ENCODE results near the gene TRAPPC10.

The TRAPPC10 gene

DNA sequence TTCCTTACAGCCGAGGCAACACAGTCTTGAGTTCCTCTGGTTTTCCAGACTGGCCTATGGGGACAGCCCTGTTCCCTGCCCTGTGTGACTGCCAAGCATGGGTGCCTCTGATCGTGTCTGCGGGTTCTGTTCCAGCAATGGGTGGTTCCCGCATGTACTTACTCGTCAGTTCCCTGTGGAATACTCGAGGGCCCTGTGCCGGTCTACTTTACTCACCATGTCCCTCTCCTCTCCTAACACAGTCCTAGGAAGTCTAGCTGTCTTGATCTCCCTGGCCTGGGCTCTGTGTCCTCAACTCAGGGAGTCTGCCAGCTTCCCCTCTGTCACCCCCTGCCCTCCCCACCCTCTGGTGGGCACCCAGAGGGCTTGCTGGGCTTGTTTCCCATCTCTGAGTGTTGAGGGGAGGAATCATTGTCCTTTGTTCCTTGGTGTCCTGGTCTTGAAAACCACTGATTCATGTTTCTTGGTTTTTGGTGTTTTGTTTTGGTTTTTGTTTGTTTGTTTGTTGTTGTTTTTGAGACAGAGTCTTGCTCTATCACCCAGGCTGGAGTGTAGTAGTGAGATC is 36.0 kb downstream of the TRAPPC10 start:
- H3K9me2 ChIP-seq (replicated peaks; ENCODE audit: control insufficient read depth, low read length) = no peaks in the 10 kb centered on the region
- H4K20me1 ChIP-seq (ENCODE audit: control insufficient read depth, insufficient read depth, low read depth, low read length) = 0 out of 2 replicates have a peak, but pooled peaks cover 3% of the 10 kb centered on the region
- H3K4me2 ChIP-seq (ENCODE audit: low read length) = no peak overlapping the region
- H3K79me2 ChIP-seq (ENCODE audit: control insufficient read depth, low read length) = peaks cover 44% of the 10 kb centered on the region
- H3K4me3 ChIP-seq (ENCODE audit: low read length) = no peak overlapping the region
- no peak overlapping the region for H3K27ac ChIP-seq (ENCODE audit: low read depth, low read length)
- H3K27me3 ChIP-seq (ENCODE audit: control insufficient read depth, low read length) = no peaks in the 10 kb centered on the region
- TF ChIP-seq, protein P1, sequence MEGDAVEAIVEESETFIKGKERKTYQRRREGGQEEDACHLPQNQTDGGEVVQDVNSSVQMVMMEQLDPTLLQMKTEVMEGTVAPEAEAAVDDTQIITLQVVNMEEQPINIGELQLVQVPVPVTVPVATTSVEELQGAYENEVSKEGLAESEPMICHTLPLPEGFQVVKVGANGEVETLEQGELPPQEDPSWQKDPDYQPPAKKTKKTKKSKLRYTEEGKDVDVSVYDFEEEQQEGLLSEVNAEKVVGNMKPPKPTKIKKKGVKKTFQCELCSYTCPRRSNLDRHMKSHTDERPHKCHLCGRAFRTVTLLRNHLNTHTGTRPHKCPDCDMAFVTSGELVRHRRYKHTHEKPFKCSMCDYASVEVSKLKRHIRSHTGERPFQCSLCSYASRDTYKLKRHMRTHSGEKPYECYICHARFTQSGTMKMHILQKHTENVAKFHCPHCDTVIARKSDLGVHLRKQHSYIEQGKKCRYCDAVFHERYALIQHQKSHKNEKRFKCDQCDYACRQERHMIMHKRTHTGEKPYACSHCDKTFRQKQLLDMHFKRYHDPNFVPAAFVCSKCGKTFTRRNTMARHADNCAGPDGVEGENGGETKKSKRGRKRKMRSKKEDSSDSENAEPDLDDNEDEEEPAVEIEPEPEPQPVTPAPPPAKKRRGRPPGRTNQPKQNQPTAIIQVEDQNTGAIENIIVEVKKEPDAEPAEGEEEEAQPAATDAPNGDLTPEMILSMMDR (IDR thresholded peaks at IDR 0.05; ENCODE audit: low read depth, low read length, poor library complexity, severe bottlenecking) = no peak
- TF ChIP-seq EZH2phosphoT487 (IDR thresholded peaks at IDR 0.05; ENCODE audit: borderline replicate concordance, low read length) = no peak
- H3K9me3 ChIP-seq (ENCODE audit: control insufficient read depth, insufficient read depth, low read length) = no peaks in the 10 kb centered on the region
- H3K4me1 ChIP-seq (ENCODE audit: control insufficient read depth, low read length) = no peaks in the 10 kb centered on the region
- H3F3A ChIP-seq (ENCODE audit: control insufficient read depth, insufficient read depth) = no peaks in the 10 kb centered on the region
- peaks cover 14% of the 10 kb centered on the region for H3K36me3 ChIP-seq (ENCODE audit: control insufficient read depth, low read length)

DNA sequence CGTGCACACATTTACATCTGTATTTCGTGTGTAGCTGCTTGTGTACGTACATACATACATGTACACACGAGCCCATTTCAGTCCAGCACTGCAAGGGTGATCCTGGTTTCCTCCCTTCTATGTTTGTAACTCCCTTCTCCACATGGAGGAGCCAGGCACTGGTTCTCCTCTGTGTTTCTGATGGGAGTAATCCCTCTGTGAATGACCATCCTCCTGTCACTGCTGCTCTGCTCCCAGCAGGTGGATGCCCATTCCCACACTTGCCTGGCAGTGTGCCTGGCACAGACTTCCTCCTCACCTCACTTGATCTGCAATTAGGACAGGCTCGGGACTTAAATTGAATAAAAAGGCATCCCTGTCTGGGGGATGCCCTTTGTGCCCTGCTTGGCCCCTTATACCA is 37.1 kb downstream of the TRAPPC10 start:
- Histone ChIP-seq H3K79me2 (ENCODE audit: control insufficient read depth, low read length) (peaks cover 43% of the 10 kb centered on the region), H3K36me3 (ENCODE audit: control insufficient read depth, low read length) (peaks cover 16% of the 10 kb centered on the region), H3K4me2 (ENCODE audit: low read length) (no peak overlapping the region), H3K9me2 (replicated peaks; ENCODE audit: control insufficient read depth, low read length) (no peaks in the 10 kb centered on the region), H3K27ac (ENCODE audit: low read depth, low read length) (no peak overlapping the region), H3K27me3 (ENCODE audit: control insufficient read depth, low read length) (no peaks in the 10 kb centered on the region), H3F3A (ENCODE audit: control insufficient read depth, insufficient read depth) (no peaks in the 10 kb centered on the region), H4K20me1 (ENCODE audit: control insufficient read depth, insufficient read depth, low read depth, low read length) (0 out of 2 replicates have a peak, but pooled peaks cover 3% of the 10 kb centered on the region), H3K4me1 (ENCODE audit: control insufficient read depth, low read length) (no peaks in the 10 kb centered on the region), H3K4me3 (ENCODE audit: low read length) (no peak overlapping the region), H3K9me3 (ENCODE audit: control insufficient read depth, insufficient read depth, low read length) (no peaks in the 10 kb centered on the region)
- no peak for TF ChIP-seq EZH2phosphoT487 (IDR thresholded peaks at IDR 0.05; ENCODE audit: borderline replicate concordance, low read length)
- TF ChIP-seq, protein P1 (IDR thresholded peaks at IDR 0.05; ENCODE audit: low read depth, low read length, poor library complexity, severe bottlenecking) = no peak

DNA sequence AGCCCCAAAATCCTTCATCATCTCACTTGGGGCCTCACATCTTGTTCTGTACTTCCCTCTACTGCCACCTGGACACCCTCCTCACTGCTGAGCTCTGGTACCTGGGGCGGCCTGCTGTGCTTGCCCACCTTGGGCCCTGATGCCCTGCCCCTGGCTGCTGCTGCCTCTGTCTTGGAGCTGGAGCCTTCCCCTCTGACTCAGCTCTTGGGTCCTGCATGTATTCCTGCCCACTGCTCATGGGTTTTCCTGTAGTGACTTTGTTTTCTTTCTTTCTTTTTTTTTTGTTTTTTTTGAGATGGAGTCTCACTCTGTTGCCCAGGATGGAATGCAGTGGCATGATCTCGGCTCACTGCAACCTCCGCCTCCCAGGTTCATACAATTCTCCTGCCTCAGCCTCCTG is 37.5 kb downstream of the TRAPPC10 start:
- Histone ChIP-seq H3K27ac (ENCODE audit: low read depth, low read length) (no peak overlapping the region), H3K9me2 (replicated peaks; ENCODE audit: control insufficient read depth, low read length) (no peaks in the 10 kb centered on the region), H4K20me1 (ENCODE audit: control insufficient read depth, insufficient read depth, low read depth, low read length) (0 out of 2 replicates have a peak, but pooled peaks cover 3% of the 10 kb centered on the region), H3K9me3 (ENCODE audit: control insufficient read depth, insufficient read depth, low read length) (no peaks in the 10 kb centered on the region), H3K27me3 (ENCODE audit: control insufficient read depth, low read length) (no peaks in the 10 kb centered on the region), H3K4me1 (ENCODE audit: control insufficient read depth, low read length) (no peaks in the 10 kb centered on the region), H3F3A (ENCODE audit: control insufficient read depth, insufficient read depth) (no peaks in the 10 kb centered on the region), H3K36me3 (ENCODE audit: control insufficient read depth, low read length) (peaks cover 20% of the 10 kb centered on the region), H3K4me2 (ENCODE audit: low read length) (no peak overlapping the region), H3K79me2 (ENCODE audit: control insufficient read depth, low read length) (peaks cover 45% of the 10 kb centered on the region), H3K4me3 (ENCODE audit: low read length) (no peak overlapping the region)
- TF ChIP-seq, protein P1 (IDR thresholded peaks at IDR 0.05; ENCODE audit: low read depth, low read length, poor library complexity, severe bottlenecking) = no peak
- TF ChIP-seq EZH2phosphoT487 (IDR thresholded peaks at IDR 0.05; ENCODE audit: borderline replicate concordance, low read length) = no peak
